ENCODE data around the gene OR9A2.

GRCh38 chr7:143025371-143025770 is 1.6 kb downstream of the OR9A2 start:
- TF ChIP-seq, protein P1, sequence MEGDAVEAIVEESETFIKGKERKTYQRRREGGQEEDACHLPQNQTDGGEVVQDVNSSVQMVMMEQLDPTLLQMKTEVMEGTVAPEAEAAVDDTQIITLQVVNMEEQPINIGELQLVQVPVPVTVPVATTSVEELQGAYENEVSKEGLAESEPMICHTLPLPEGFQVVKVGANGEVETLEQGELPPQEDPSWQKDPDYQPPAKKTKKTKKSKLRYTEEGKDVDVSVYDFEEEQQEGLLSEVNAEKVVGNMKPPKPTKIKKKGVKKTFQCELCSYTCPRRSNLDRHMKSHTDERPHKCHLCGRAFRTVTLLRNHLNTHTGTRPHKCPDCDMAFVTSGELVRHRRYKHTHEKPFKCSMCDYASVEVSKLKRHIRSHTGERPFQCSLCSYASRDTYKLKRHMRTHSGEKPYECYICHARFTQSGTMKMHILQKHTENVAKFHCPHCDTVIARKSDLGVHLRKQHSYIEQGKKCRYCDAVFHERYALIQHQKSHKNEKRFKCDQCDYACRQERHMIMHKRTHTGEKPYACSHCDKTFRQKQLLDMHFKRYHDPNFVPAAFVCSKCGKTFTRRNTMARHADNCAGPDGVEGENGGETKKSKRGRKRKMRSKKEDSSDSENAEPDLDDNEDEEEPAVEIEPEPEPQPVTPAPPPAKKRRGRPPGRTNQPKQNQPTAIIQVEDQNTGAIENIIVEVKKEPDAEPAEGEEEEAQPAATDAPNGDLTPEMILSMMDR (IDR thresholded peaks at IDR 0.05 in 2 of 3, conservative IDR thresholded peaks at IDR 0.05 in 1 of 3; ENCODE audit: control insufficient read depth in 2 of 3, extremely low read depth in 1 of 3, insufficient read depth in 1 of 3, low read depth in 3 of 3, low read length in 3 of 3), result no peak
- TF ChIP-seq NR2C2 (IDR thresholded peaks at IDR 0.05; ENCODE audit: borderline replicate concordance, control insufficient read depth, insufficient read length, low read depth) (no peak), MEF2A (IDR thresholded peaks at IDR 0.05; ENCODE audit: insufficient read depth, low read depth, low read length) (no peak), RFX5 (IDR thresholded peaks at IDR 0.05; ENCODE audit: low read depth, low read length) (no peak), JUNB (IDR thresholded peaks at IDR 0.05) (no peak), CBX5 (IDR thresholded peaks at IDR 0.05; ENCODE audit: low read depth) (no peak)
